K562 (cell line): ENCODE results near the gene ADARB2.

Experiments
- MAFK ChIP-seq: IDR thresholded peaks from 2 replicates; pipeline ENCODE4 v1.6.1; 2011; ENCODE audit warnings: low read length, improper control_type of control experiment
- POLR2AphosphoS2 ChIP-seq: IDR thresholded peaks from 2 replicates; pipeline ENCODE4 v1.6.1; 2012; ENCODE audit warnings: low read length, improper control_type of control experiment
- TF ChIP-seq, protein P1 (sequence below): IDR thresholded peaks from 2 replicates; pipeline ENCODE4 v1.6.1; 2016; ENCODE audit warnings: missing genetic modification characterization, missing compliant biosample characterization

DNA sequence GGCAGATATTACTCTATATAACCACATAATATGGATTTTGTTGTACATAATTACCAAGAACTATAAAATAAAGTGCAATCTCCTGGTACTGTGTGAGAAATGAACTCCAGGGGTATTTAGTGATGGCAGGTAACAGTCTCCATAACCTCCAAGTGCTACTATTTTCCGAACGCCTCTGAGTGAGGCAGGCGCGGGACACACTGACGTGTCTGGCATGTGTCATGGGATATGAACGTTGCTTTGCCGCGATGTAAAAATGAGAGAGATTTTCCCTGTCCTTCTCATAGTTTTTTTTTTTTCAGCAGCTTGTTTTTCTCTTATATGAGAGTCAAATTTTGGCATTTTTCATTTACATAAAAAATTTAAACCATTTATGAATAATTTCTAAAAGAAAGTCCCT is 3.6 kb downstream of the ADARB2 start:
- TF ChIP-seq POLR2AphosphoS2 (no peak), MAFK (no peak)
- TF ChIP-seq, protein P1, sequence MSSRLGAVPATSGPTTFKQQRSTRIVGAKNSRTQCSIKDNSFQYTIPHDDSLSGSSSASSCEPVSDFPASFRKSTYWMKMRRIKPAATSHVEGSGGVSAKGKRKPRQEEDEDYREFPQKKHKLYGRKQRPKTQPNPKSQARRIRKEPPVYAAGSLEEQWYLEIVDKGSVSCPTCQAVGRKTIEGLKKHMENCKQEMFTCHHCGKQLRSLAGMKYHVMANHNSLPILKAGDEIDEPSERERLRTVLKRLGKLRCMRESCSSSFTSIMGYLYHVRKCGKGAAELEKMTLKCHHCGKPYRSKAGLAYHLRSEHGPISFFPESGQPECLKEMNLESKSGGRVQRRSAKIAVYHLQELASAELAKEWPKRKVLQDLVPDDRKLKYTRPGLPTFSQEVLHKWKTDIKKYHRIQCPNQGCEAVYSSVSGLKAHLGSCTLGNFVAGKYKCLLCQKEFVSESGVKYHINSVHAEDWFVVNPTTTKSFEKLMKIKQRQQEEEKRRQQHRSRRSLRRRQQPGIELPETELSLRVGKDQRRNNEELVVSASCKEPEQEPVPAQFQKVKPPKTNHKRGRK (tag), result no peak
